ENCODE data around the gene TAF1C. TPM values are rescaled to one million over a fixed set of nuclear protein-coding genes. Genes with fewer than 3 reads are reported as not detected.

Gene TAF1C
- total RNA-seq, 1 experiment from 2014 or later = 79.7 TPM

- Mint-ChIP-seq H3K9me3 (ENCODE audit: unreplicated experiment) (no peaks in the 10 kb centered on the region), H3K27me3 (ENCODE audit: insufficient read depth, unreplicated experiment) (no peaks in the 10 kb centered on the region), H3K27ac (ENCODE audit: unreplicated experiment) (no peak overlapping the region), H3K4me3 (ENCODE audit: unreplicated experiment) (no peak overlapping the region), H3K4me1 (ENCODE audit: low read depth, unreplicated experiment) (no peaks in the 10 kb centered on the region), H3K36me3 (ENCODE audit: insufficient read depth, unreplicated experiment) (peaks cover 9% of the 10 kb centered on the region)
- peaks cover 16% of the 10 kb centered on the region for H3K4me1 ChIP-seq
- DNase-seq = no peak
- H3K27me3 ChIP-seq (replicated peaks; ENCODE audit: control insufficient read depth, insufficient read depth, low read length) = no peaks in the 10 kb centered on the region
- peaks cover under 1% of the 10 kb centered on the region for H3K36me3 ChIP-seq (ENCODE audit: control insufficient read depth, insufficient read depth, low read length)
- ChIA-PET POLR2A (no interaction called here), CTCF (interaction anchor here (0.6 to 1.8 kb wide), 5 partner anchors 9 to 150 kb away, joined by 3 to 12 read pairs (median 5); partner anchors contain the start of genes DNAAF1, HSDL1 and TAF1C)
- H3K9me3 ChIP-seq = no peaks in the 10 kb centered on the region
- no TSS peak for BruUV-seq (replicated peaks)
- no peak overlapping the region for H3K4me3 ChIP-seq (ENCODE audit: low read depth, low read length)
- no peak for TF ChIP-seq CTCF (IDR thresholded peaks at IDR 0.05; ENCODE audit: insufficient read depth in 1 of 2, low read depth in 1 of 2, low read length in 1 of 2, severe bottlenecking in 1 of 2, unreplicated experiment in 1 of 2)
- intact Hi-C loops (cut with micrococcal nuclease; ENCODE audit: unreplicated experiment) = no loop called here
Measured at GRCh38 chr16:84177741-84178073, 9.2 kb downstream of the TAF1C start.

- no peak for TF ChIP-seq CTCF (IDR thresholded peaks at IDR 0.05; ENCODE audit: insufficient read depth in 1 of 2, low read depth in 1 of 2, low read length in 1 of 2, severe bottlenecking in 1 of 2, unreplicated experiment in 1 of 2)
- peaks cover 8% of the 10 kb centered on the region for H3K36me3 Mint-ChIP-seq (ENCODE audit: insufficient read depth, unreplicated experiment)
- H3K27ac Mint-ChIP-seq (ENCODE audit: unreplicated experiment) = no peak overlapping the region
- BruUV-seq (replicated peaks) = no TSS peak
- ChIA-PET CTCF (interaction anchor here (0.6 to 1.9 kb wide), 5 partner anchors 10 to 185 kb away, joined by 3 to 12 read pairs (median 4); partner anchors contain the start of genes DNAAF1, HSDL1, MBTPS1 and TAF1C), POLR2A (no interaction called here)
- no peaks in the 10 kb centered on the region for H3K9me3 Mint-ChIP-seq (ENCODE audit: unreplicated experiment)
- H3K27me3 Mint-ChIP-seq (ENCODE audit: insufficient read depth, unreplicated experiment) = no peaks in the 10 kb centered on the region
- Histone ChIP-seq H3K36me3 (ENCODE audit: control insufficient read depth, insufficient read depth, low read length) (no peaks in the 10 kb centered on the region; the same call in none of the 2 replicates), H3K27me3 (replicated peaks; ENCODE audit: control insufficient read depth, insufficient read depth, low read length) (no peaks in the 10 kb centered on the region), H3K9me3 (no peaks in the 10 kb centered on the region), H3K4me3 (ENCODE audit: low read depth, low read length) (no peak overlapping the region), H3K4me1 (peaks cover 16% of the 10 kb centered on the region)
- DNase-seq = no peak
- no peaks in the 10 kb centered on the region for H3K4me1 Mint-ChIP-seq (ENCODE audit: low read depth, unreplicated experiment)
- no peak overlapping the region for H3K4me3 Mint-ChIP-seq (ENCODE audit: unreplicated experiment)
- intact Hi-C loops (cut with micrococcal nuclease; ENCODE audit: unreplicated experiment) = no loop called here
Measured at GRCh38 chr16:84176192-84177053, 10.4 kb downstream of the TAF1C start.

- Histone ChIP-seq H3K4me3 (ENCODE audit: low read depth, low read length) (no peak overlapping the region), H3K9me3 (no peaks in the 10 kb centered on the region), H3K4me1 (peaks cover 16% of the 10 kb centered on the region), H3K36me3 (ENCODE audit: control insufficient read depth, insufficient read depth, low read length) (no peaks in the 10 kb centered on the region; the same call in 1 of the 2 replicates), H3K27me3 (replicated peaks; ENCODE audit: control insufficient read depth, insufficient read depth, low read length) (no peaks in the 10 kb centered on the region)
- H3K27ac Mint-ChIP-seq (ENCODE audit: unreplicated experiment) = peak overlapping the region; percentile 36
- DNase-seq = peak; percentile 70 to 80
- H3K9me3 Mint-ChIP-seq (ENCODE audit: unreplicated experiment) = no peaks in the 10 kb centered on the region
- H3K4me1 Mint-ChIP-seq (ENCODE audit: low read depth, unreplicated experiment) = no peaks in the 10 kb centered on the region
- peak; percentile 67 to 69 for TF ChIP-seq CTCF (IDR thresholded peaks at IDR 0.05; ENCODE audit: insufficient read depth in 1 of 2, low read depth in 1 of 2, low read length in 1 of 2, severe bottlenecking in 1 of 2, unreplicated experiment in 1 of 2)
- peaks cover 8% of the 10 kb centered on the region for H3K36me3 Mint-ChIP-seq (ENCODE audit: insufficient read depth, unreplicated experiment)
- H3K4me3 Mint-ChIP-seq (ENCODE audit: unreplicated experiment) = no peak overlapping the region
- intact Hi-C loops (cut with micrococcal nuclease; ENCODE audit: unreplicated experiment) = loop anchor here (1.0 to 2.0 kb wide), 3 partner anchors 30 to 91 kb away; partner anchors contain the start of genes DNAAF1, HSDL1 and MBTPS1
- BruUV-seq (replicated peaks) = no TSS peak
- CTCF ChIA-PET = interaction anchor here (0.6 to 1.9 kb wide), 4 partner anchors 11 to 185 kb away, joined by 3 to 10 read pairs (median 4); partner anchors contain the start of genes MBTPS1 and TAF1C
- POLR2A ChIA-PET = no interaction called here
- no peaks in the 10 kb centered on the region for H3K27me3 Mint-ChIP-seq (ENCODE audit: insufficient read depth, unreplicated experiment)
Measured at GRCh38 chr16:84175350-84176081, 11.3 kb downstream of the TAF1C start.
